ENCODE data around the gene PFDN1.

The PFDN1 gene

DNA sequence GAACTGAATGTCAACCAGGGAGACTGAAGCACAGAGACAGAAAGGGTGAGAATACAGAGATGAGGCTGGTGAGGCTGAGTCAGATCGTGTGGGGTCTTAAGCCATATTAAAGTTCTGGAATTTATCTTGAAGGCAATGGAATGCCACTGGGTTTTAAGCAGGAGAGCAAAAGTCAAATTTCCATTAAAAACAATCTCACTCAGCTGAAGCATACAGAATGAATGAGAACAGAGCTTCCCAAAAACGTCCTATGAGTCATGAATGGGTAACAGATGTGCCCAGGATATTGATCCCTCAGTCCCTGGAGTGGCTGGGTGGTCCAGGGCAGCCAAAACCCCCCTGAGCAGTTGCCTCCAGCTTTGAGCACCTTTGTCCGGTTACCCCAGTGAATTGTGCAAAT, 44.9 kb downstream of the PFDN1 start:
- no peak for DNase-seq

DNA sequence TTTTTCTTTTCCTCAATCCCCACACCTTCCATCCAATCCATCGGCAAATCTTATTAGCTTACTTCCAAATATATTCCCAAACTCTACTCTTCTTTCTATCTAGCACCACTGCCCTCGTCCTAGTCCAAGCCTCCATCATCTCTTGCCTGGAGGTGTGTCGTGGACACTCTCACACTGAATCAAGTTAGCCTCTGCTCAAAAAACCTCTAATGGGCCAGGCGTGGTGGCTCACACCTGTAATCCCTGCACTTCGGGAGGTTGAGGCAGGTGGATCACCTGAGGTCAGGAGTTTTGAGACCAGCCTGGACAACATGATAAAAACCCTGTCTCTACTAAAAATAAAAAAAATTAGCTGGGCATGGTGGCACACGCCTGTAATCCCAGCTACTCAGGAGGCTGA, 46.2 kb downstream of the PFDN1 start:
- no peak for DNase-seq

DNA sequence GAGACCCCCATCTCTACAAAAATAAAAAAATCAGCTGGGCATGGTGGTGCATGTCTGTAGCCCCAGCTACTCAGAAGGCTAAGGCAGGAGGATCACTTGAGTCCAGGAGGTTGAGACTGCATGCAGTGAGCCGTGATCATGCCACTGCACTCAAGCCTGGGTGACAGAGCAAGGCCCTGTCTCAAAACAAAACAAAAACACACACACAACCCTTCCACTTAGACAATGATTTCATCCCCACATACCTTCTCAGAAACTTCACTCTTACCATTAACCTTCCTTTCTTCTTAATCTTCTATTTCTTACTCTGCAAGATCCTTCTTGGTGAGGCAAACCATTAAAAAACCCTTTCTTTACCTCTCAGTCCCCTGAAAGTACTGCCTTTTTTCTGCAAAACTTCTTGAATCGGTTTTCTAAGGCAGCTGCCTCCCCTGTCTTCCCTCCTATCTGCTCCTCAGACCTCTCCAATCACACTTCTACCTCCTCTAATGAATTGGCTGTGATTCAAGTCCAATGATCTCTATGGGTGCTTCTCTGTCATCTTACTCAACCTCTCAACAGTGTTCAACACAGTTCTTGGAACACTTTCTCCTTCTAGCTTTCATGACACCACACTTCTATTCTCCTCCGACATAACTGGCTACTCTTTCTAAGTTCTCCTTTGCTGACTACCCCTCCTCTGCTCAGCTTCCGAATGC, 47.3 kb downstream of the PFDN1 start:
- DNase-seq: no peak

DNA sequence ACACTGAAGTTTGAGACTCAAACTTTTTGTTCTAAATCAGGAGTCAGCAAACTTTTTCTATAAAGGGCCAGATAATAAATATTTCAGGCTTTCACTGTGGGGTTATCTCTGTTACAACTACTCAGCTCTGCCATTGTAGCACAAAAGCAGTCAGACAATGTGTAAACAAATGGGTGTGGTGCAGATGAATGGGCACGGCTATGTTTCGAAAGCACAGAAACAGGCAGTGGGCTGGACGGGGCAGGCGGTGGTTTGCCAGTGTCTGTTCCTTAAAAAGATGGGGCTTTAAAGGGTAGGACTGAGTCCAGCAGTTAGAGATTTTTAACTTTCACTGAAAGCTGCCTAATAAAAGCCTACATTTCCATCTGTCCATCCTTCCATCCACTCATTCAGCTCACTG, 48.9 kb downstream of the PFDN1 start:
- DNase-seq: no peak

DNA sequence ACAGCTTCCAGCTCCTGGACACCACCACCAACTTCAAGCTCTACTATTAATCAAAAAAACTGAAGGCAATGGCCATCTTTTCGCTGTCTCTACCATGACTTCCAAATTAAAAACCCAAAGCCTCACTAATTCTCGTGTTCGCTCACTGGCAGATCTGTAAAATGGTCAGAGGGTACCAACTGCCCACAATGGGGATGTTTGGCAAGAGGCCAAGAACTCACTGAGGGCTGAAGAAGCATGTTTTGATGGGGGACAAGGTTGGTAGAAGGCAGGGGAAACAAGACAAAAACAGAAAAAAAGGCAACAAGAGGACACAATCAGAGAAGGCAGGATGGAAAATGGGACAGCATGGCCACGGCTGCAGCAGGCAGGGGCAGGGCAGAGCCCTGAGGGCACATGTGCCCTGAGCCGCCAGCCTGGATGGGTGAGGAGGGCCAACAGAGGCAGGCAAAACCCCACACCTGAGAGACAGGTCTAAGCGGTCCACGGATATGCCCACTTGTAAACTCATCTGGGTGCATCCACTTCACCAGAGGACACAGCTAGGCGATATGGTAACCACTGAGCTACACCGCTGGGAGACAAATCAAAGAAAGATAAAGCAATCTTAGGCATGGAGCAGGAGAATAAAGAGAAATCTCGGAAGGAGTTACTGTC, 50.3 kb downstream of the PFDN1 start:
- DNase-seq: no peak

DNA sequence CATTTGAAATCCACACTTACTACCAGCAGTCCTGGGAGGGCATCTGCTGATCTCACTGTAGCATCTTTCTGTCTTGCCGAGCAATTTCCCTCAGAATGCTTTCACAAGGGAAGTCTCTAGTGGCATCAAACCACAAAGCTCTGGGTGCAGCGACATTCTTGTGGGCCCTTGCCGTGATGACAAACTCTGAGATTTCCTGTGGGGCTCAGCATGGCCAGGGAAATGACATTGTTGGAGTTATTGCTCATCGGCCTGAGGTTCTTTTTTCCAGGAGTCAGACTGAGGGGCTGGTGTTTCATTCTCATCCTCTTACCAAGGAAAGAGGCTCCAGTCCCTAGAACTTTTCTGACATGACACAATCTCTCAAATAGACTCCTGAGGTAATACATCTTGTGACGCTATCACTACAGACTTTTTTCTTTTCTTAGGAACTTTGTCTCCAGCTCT, 51.4 kb downstream of the PFDN1 start:
- no peak for DNase-seq

DNA sequence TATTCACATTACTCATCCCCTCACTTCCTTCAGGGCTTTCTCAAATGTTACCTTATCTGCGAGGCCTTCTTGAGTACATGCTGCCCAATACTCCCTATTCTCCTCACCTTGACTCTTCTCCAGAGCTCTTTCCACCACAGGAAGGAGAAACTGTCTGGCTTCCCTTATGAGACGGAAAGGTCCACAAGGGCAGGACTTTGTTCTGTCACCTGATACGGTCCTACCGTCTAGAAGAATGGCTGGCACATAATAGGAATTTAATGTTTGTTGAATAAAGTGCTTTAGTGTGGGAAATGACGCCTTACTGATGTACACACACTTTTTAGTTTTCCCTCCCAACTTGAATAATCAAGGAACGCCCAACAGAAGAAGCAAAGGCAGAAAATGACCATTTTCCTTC, 52.5 kb downstream of the PFDN1 start:
- DNase-seq: no peak

DNA sequence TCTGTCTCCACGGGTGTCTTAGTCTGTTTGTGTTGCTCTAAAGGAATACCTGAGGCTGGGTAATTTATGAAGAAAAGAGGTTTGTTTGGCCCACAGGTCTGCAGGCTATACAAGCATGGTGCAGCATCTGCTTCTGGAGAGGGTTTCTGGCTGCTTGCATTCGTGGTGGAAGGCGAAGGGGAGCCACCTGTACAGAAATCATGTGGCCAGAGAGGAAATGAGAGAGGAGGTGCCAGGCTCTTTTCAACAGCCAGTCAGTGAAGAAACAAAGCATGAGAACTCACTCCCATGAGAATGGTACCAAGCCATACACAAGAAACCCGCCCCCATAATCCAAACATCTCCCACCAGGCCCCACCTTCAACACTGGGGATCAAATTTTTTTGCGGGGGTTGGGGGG, 53.4 kb downstream of the PFDN1 start:
- no peak for DNase-seq

DNA sequence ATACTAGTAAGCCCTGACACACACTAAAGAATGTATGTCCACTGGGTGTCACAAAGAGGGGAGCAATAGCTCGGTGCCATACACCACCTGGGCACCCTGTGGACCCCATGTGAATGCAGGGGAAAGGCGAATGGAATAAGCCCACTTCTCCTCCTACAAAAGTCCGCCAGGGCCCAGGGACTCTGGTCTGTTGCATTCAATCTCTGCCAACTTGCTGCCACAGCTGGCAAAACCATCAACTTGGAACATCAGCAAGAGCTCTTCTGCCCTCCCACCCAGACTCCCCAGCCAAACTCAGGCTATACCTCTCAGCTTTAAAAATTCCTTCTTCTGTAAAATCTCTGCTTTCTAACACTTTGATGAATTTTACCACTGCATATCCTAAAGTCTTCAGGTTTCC, 54.5 kb downstream of the PFDN1 start:
- DNase-seq: peak; percentile 57

DNA sequence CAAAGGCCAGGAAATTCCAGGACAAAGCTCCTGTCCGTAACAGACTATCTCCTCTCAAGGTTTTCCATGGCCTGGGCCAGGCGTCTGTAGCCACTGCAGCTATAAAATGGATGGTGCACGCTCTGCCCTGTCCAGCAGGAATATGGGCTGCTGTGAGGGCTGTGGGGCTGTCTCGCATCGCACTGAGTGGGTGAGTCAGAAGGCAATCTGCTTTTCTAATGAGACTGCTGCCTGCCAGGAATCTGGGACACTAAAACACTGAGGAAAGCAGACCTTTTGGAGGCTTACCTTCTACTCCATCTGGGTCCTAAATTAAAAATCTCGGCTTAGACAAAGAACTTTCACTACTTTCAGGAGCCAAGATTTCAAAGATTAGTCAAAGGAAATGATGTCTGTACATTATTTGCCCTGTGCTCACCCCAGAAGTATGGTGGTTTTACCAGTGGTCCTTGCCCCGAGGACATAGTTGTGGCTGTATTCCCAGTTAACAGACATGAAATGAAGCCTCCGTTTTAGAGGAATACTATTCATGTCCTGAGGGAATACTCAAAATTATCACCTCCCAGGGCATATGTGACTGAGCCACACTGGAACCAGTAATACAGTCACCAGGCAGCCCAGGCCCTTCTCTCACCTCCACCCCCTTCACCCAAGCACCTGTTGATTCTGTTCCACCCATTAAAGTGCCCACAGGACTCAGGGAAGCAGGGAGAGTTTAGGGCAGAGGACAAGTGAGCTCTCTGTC, 56.4 kb downstream of the PFDN1 start:
- peak; percentile 86 for DNase-seq

DNA sequence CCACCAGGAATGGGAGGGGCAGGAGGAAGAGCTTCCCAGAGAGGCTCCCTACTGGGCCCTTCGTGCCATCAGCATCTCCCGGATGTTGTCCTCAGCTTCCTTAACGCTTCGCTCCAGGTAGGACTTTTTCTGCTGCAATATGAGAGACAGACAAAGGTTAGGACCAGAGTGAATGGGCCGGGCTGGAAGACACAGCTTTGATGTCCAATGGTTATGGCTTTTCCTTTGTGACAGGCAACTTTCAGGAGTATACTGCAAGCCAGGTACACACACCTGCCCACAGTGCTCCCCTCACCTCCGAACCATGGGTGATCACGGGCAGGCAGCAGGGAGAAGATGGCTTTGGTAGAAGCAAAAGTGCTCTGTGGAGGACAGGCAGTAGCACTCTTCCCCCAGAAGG, 57.0 kb downstream of the PFDN1 start:
- no peak for DNase-seq

DNA sequence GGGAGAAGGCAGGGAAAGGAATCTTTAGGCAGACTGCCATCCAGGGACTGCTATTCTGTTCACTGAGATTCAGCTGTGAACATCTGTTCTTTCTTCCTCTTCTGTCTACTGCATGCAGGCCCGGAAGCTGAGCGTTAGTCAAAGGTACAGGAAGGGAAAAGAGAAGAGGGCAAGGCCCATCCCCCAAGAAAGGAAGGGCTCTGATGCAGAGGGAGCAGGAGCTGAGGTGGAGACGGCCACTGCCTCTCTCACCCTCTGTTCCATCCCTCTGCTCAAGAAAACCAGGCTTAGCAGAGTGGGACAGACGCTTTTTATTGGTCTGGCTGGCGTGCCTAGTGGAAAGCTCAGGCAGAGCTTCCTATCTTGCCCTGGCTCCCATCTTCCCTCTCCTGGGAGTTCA, 57.6 kb downstream of the PFDN1 start:
- DNase-seq: no peak

DNA sequence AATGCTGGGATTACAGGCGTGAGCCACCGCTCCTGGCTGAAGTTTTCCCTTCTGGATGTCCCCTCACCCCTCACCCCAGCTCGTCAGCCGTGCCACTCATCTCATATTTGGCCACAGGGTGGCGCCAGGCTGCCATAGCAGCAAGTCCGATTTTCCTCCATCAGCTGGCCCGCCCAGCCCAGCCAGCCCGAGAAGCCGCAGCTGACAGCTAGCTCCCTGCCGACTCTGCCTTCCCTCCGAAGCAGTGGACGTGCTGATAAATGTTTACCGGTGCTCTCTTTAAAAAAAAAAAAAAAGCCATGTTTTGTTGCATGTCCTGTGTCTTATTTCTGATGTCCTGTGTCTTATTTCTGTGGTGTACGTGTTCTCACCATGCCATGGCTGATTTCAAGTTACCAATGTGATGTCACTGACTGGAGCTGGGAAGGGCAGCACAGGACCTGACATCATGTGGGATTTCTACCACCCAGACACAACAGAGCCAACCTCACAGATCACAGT, 58.3 kb downstream of the PFDN1 start:
- peak; percentile 92 for DNase-seq

DNA sequence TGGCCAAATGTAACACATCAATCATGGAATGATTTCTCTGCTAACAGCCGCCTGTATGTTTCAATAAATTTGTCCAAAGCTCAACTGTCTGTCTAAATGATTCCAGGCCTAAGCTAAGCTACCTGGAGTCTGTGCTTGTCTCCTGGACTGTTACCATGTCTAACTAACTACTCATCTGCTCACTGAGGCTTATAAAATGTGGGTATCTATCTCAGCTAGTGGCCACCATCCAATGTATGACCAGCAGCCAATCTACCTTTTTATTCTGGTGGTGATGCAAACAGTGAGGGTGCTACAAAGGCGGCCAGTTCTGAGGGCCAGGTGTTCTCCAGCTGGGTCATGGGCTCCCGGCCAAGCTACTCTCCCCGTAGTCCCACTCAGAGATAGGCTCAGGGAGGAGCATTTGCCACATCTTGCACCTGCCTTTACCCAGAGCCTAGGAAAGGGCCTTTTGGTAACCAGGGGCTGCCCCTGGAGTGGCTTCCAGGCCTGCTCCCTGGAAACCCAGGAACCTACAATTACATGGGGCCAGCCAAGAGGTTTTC, 59.1 kb downstream of the PFDN1 start:
- no peak for DNase-seq

DNA sequence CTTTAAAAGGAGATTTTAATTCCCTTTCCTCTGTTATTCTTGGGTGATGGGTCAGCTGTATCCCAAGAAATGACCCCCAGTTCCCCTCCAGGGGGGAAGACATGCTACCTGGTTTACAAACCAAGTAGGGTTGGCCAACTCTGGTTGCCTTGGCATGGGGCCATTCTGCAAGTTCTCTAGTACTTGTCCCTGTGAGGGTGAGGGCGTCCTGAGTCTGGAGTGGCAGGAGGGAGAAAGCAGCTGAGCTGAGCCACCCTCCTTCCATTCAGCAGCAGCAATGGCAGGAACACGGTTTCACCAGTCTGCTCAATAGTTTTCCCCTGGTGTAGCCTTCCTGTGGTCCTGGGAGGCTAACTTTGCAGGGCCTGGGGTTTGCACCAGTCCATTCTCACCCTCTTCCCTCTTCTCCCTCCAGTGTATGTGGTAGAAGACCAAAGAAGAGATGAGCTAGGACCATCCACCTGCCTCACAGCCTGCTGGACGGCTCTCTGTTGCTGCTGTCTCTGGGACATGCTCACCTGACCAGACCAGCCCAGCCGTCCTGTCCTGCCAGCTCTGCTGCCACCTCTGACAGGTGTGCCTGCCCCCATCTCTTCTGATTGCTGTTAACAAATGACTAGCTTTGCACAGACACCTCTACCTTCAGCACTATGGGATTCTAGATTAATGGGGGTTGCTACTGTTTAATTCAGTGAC, 59.9 kb downstream of the PFDN1 start:
- no peak for DNase-seq

DNA sequence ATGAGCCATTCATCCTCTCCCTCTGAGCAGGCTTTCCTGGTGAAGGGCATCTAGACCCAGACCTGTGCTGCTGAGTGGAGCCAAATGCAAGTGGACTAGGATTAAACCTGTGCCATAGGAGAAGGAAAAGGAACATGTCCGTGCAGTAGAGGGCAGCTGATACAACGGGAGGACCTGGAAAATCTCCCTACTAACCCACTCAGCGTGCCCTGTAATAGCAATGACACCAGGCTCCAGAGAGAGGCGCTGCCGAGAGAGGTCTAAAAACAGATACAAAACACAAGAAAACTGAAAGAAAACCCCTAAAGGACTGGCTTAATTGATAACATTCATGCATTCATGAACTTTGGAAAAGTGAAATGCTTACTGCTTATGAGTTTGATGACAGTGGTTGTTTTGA, 60.8 kb downstream of the PFDN1 start:
- DNase-seq: no peak

DNA sequence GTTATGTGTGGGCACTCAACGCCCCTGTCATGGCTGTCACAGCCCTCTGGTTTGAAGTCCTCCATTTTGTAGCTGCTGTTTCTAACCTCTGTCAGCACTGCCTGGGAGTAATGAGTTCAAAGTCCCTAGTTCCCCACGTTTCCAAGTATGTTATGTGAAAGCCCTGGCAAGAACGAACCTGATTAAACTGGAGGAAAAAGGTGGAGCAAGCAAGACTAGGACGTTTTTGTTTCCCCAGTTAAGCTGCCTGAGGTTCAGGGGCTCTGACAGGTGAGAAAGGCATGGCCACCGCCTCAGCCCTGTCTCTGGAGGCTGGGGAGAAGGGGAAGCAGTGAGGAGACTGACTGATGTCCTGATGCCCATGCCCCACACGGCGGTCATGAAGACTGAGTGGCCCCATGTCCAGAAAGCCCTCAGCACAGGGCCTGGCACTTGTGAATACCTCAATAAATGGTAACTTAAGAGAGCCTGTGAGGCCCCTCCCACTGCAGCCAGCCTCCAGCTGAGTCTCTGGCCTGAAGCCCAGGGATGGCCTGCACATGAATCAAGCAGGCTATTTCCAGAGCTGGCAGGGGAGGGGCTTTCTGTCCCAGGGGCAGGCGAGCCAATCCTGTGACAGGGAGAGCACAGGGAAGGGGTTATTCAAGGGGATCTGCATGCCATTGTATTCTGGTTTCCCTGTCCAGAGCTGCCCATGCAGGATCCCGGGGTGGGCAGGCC, 61.8 kb downstream of the PFDN1 start:
- peak; percentile 89 for DNase-seq

DNA sequence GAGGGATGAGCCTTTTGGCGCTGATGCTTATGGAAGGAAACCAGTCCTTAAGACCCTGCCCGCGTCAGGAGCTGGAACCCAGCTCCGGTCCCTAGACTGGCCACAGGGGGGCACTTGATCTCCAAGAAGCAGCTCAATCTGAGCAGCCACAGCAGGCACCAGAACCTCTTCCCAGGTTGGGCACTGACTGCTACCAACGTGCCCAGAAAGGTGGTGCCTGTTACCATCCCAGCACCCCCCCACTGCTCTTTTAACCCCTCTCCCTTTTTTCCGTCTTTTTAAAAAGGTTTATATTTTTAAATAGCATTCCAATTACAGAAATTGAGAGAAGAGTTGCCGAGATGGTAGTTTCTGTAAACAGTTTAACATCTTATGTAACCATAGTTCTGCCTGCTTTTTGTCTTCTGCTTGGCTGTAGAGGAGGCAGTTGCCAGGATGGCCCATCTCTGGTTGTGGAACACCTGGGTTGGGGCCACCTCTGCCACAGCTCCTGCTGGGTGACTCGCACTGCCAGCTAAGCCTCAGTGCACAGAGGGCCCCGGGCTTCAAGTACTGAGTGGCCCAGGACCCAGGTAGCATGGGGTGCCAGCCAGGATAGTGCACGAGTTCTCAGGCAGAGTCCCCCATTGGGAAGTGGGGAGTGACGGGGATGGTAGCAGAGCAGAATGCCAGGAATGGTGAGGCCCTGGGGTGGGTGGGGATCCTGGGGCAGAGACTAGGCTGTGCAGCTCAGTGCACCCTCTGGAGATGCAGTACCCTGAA, 62.8 kb downstream of the PFDN1 start:
- peak; percentile 68 for DNase-seq

DNA sequence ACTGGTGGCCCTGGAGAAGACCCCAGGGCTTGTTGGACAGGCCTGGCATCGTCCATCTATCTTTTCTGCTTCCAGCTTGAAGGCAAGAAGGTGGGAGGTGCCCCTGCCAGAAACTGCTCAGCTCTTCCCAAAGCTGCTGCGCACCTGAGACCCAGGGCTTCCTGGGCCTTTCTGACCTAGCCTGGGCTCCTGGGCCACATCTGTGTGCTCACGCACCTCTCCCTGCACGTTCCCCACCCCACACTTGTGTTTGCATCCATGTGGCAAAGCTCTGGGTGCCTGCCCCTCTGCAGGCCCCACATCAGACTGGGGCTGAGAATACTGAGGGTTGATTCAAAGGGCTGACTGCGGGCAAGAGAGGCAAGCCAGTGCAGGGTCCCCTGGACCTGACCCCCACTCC, 63.4 kb downstream of the PFDN1 start:
- no peak for DNase-seq

DNA sequence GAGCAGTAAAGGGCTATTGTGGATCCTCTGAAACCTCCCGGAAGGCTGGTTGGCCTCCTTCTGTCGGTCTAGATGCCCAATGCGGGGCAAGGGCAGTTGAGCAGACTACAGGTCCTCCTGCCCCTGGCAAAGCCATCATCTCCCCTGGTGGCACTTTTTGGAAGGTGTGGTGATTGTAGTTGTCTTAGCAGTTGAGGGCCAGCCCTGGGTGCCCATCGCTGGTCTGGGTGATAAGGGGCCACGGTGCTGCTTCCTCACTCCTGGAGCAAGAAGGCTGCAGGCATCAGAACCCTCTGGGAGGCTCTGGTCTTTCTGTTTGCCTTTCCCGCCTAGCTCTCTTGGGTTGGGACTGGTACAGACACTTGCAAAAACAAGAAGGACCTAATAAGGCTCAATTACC, 64.1 kb downstream of the PFDN1 start:
- no peak for DNase-seq

DNA sequence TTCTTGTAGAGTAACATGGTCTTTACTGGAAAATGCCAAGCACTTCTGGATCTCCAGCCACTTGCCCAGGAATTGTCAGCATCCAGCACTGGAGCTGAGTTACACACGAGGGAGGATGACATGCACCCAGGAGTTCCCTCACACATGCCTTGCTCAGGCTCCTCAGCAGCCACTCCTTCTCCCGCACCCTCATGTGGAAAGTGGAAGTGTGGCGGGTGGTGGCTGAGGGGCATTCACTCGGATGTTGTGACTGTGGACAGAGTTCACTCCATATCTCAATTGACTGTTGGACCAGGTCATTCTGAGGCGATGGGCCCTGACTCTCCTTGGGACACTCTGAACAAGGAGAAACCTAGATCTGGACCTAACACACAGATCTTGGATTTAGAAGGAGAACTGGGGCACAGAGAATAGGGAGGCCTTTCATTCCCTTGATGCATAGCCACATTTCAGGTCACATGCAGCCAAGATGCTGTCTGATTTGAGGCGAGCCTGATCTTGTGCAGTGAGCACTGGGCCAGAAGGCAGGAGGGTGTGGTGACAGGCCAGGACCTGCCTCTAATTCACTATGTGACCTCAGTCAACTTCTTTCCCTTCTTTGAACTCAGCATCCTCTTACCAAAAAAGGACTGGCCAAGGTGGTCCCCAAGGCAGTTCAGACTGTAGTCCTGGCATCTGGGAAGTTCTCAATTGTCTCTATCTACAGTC, 65.9 kb downstream of the PFDN1 start:
- no peak for DNase-seq

Measured in right hindlimb (tissue), 1 donor.